ENCODE results near the gene PACS1.

PACS1 gene

DNA sequence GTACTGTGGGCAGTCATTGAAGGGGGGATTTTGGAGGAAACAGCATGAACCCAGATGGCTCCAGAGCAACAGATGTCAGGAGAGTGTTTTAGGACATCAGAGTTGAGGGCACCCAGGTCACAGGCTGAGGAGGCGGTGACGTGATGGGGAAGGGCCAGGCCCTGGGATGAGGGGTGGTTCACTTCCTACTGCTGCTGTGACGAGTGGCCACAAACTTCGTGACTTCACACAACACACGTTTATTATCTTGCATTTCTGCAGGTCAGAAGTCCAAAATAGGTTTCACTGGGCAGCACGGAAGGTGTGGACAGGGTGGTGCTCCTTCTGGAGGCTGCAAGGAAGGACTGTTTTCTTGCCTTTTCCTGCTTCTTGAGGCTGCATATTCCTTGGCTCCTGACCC is 120.7 kb downstream of the PACS1 start:
- POLR2A ChIA-PET (ENCODE audit: low non-redundant PET), result no interaction called here

DNA sequence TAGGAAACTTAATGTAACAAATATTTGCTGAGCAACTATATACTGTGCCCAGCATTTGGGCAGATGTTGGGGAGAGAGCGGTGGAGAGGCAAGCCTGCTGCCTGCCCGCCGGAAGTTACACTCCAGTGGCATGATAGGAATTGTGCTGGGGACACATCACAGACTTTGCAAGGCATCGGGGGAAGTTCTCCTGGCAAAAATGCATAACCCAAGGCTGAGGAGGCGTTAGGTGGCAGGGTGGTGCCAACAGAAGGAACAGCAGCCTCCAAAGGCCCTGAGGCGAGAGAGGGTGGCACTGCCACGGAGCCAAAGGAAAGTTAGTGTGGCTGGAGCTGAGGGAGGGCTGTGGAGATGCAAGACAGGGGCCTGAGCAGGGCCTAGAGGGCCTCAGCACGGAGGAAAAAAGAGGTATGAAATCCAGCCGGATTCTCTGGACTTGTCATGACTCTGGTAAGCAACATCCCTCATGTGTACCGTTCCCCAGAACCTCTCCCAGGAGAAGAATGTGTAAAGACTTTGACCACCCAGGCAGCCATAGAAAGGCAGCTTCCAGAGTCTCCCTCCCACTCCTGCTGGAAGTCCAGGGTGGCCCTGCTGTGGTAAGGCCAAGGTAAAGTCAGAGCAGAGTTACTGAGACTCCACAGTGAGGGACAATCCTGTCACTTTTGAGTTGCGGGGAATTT is 122.2 kb downstream of the PACS1 start:
- peak overlapping the region; percentile 2; the same call in 1 of the 2 replicates for H3K27ac ChIP-seq
- TF ChIP-seq, protein P1, sequence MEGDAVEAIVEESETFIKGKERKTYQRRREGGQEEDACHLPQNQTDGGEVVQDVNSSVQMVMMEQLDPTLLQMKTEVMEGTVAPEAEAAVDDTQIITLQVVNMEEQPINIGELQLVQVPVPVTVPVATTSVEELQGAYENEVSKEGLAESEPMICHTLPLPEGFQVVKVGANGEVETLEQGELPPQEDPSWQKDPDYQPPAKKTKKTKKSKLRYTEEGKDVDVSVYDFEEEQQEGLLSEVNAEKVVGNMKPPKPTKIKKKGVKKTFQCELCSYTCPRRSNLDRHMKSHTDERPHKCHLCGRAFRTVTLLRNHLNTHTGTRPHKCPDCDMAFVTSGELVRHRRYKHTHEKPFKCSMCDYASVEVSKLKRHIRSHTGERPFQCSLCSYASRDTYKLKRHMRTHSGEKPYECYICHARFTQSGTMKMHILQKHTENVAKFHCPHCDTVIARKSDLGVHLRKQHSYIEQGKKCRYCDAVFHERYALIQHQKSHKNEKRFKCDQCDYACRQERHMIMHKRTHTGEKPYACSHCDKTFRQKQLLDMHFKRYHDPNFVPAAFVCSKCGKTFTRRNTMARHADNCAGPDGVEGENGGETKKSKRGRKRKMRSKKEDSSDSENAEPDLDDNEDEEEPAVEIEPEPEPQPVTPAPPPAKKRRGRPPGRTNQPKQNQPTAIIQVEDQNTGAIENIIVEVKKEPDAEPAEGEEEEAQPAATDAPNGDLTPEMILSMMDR (conservative IDR thresholded peaks at IDR 0.05; ENCODE audit: low read depth), result no peak
- POLR2A ChIA-PET (ENCODE audit: low non-redundant PET), result no interaction called here
- DNase-seq (ENCODE audit: low spot score), result no peak
- CTCF ChIA-PET, result interaction anchor here (0.7 to 0.8 kb wide), 3 partner anchors 30 to 801 kb away, joined by 3 read pairs; no protein-coding TSS in a partner anchor

More for the DNA sequence above, 120.7 kb downstream of the PACS1 start:
- CTCF ChIA-PET, result no interaction called here
- no peak for DNase-seq (ENCODE audit: low spot score)
- TF ChIP-seq, protein P1 (conservative IDR thresholded peaks at IDR 0.05; ENCODE audit: low read depth), result no peak
- H3K27ac ChIP-seq, result no peak overlapping the region

DNA sequence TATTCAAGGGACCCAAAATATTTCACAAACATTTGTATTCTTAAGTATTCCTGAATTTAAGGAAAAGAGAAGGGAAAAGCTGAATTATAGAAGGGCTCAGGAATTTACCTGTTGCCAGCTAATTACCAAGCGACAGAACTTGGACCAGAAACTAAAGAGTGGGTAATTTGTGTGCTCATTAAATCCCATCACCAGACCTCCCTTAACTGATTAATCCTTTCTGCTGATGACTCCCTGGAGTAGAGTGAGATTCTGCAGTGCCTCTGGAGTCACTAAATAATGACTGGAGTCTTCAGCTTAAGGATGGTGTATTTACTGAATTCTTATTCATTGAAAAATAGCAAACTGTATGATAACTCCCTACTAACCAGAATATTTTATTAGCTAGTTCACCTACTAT is 124.3 kb downstream of the PACS1 start:
- ChIA-PET CTCF (interaction anchor here (1.1 kb wide), 1 partner anchor 126 kb away, joined by 3 read pairs; no protein-coding TSS in a partner anchor), POLR2A (ENCODE audit: low non-redundant PET) (no interaction called here)
- TF ChIP-seq, protein P1 (conservative IDR thresholded peaks at IDR 0.05; ENCODE audit: low read depth), result no peak
- no peak overlapping the region for H3K27ac ChIP-seq
- DNase-seq (ENCODE audit: low spot score), result no peak

DNA sequence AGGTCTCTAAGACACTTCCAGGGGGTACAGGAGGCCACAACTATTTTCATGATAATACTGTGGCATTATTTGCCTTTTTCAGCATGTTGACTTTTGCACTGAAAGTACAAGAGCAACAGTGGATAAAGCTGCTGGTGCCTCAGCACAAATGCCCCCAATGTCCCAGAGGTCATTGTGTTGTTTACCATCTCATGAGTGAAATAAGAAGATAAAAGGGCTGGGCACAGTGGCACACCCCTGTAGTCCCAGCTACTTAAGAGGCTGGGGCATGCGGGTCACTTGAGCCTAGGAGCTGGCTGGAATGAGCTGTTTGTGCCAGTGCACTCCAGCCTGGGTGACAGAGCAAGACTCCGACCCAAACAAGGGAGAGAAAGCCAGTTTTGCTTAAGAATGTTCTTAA is 125.8 kb downstream of the PACS1 start:
- ChIA-PET CTCF (no interaction called here), POLR2A (ENCODE audit: low non-redundant PET) (no interaction called here)
- no peak overlapping the region for H3K27ac ChIP-seq
- TF ChIP-seq, protein P1 (conservative IDR thresholded peaks at IDR 0.05; ENCODE audit: low read depth), result no peak
- no peak for DNase-seq (ENCODE audit: low spot score)

DNA sequence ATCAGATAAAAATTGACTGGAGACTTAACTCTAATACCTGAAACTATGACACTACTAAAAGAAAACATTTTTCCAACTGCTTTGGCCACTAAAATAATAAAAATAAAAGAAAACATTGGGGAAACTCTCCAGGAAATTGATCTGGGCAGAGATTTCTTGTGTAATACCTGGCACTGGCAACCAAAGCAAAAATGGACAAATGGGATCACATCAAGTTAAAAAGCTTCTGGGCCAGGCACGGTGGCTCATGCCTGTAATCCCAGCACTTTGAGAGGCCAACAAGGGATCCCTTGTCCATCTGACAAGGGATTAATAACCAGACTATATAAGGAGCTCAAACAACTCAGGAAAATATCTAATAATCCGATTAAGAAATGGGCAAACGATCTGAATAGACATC is 133.8 kb downstream of the PACS1 start:
- no peak for DNase-seq (ENCODE audit: low spot score)
- H3K27ac ChIP-seq, result no peak overlapping the region
- ChIA-PET CTCF (no interaction called here), POLR2A (ENCODE audit: low non-redundant PET) (no interaction called here)
- TF ChIP-seq, protein P1 (conservative IDR thresholded peaks at IDR 0.05; ENCODE audit: low read depth), result no peak

DNA sequence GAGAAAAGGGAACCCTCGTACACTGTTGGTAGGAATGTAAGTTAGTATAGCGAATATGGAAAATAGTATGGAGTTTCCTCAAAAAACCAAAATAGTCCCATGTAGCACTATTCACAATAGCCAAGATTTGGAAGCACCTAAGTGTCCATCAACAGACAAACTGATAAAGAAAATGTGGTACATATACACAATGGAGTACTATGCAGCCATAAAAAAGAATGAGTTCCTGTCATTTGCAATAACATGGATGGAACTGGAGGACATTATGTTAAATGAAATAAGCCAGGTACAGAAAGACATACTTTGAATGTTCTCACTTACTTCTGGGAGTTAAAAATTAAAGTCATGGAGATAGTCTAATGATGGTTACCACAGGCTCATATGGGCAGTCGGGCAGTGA is 134.3 kb downstream of the PACS1 start:
- no peak for DNase-seq (ENCODE audit: low spot score)
- TF ChIP-seq, protein P1 (conservative IDR thresholded peaks at IDR 0.05; ENCODE audit: low read depth), result no peak
- no peak overlapping the region for H3K27ac ChIP-seq
- ChIA-PET POLR2A (ENCODE audit: low non-redundant PET) (no interaction called here), CTCF (no interaction called here)
